GM10266 (cell line): Measurements from ENCODE around the gene POLD1.
"Not testable (repeated sequence)": the region's sequence is repeated elsewhere in the genome, so short reads cannot be mapped to it uniquely, and the experiment has no call there.

Source experiments
- DNase-seq: peaks from one replicate; pipeline ENCODE4 v3.0.0; 2012; ENCODE audit errors: extremely low spot score
- TF ChIP-seq, protein P1 (sequence below): IDR thresholded peaks from 2 replicates; pipeline ENCODE4 v1.5.1; 2012; ENCODE audit warnings: mild to moderate bottlenecking, low read depth; ENCODE audit not compliant: control insufficient read depth, insufficient read depth; ENCODE audit errors: missing control alignments

The POLD1 gene

DNA sequence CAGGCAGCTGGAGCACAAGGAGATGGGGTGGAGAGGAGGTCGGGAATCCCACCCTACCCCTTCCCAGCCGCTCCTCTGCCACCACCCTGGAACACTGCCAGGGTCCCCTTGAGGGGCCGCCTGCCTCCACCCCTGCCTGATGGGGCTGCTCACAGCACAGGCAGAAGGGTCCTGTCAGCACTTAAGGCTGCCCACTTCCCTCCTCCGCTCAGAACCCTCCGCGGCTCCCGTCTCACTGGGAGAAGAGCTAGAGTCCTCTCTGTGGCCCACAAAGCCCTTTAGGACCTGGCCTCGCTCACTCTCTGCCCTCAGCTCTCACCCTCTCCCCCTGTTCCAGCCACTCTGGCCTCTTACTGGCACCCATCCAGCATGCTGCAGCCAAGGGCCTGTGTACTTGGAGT is 3.4 kb upstream of the POLD1 start:
- TF ChIP-seq, protein P1, sequence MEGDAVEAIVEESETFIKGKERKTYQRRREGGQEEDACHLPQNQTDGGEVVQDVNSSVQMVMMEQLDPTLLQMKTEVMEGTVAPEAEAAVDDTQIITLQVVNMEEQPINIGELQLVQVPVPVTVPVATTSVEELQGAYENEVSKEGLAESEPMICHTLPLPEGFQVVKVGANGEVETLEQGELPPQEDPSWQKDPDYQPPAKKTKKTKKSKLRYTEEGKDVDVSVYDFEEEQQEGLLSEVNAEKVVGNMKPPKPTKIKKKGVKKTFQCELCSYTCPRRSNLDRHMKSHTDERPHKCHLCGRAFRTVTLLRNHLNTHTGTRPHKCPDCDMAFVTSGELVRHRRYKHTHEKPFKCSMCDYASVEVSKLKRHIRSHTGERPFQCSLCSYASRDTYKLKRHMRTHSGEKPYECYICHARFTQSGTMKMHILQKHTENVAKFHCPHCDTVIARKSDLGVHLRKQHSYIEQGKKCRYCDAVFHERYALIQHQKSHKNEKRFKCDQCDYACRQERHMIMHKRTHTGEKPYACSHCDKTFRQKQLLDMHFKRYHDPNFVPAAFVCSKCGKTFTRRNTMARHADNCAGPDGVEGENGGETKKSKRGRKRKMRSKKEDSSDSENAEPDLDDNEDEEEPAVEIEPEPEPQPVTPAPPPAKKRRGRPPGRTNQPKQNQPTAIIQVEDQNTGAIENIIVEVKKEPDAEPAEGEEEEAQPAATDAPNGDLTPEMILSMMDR, result no peak
- no peak for DNase-seq

DNA sequence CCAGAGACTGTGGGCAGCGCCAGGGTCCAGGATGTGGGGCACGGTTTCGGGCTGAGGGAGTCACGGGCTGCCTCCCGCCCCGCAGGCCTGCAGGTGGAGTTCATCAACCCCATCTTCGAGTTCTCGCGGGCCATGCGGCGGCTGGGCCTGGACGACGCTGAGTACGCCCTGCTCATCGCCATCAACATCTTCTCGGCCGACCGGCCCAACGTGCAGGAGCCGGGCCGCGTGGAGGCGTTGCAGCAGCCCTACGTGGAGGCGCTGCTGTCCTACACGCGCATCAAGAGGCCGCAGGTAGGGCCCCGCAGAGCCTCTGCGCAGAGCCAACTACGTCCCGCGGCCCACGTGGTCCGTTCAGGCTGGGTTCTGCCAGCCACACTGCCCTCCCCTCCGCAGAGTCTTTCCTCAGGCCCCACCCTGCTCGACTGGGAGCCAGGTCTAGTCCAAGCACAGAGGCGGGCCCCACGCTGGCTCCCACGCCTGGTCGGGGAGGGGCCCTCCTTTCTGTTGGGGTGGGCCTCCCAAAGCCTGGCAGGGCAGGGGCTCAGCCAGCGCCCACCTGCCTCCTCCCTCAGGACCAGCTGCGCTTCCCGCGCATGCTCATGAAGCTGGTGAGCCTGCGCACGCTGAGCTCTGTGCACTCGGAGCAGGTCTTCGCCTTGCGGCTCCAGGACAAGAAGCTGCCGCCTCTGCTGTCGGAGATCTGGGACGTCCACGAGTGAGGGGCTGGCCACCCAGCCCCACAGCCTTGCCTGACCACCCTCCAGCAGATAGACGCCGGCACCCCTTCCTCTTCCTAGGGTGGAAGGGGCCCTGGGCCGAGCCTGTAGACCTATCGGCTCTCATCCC is 2.0 kb upstream of the POLD1 start:
- no peak for DNase-seq
- TF ChIP-seq, protein P1, result no peak

DNA sequence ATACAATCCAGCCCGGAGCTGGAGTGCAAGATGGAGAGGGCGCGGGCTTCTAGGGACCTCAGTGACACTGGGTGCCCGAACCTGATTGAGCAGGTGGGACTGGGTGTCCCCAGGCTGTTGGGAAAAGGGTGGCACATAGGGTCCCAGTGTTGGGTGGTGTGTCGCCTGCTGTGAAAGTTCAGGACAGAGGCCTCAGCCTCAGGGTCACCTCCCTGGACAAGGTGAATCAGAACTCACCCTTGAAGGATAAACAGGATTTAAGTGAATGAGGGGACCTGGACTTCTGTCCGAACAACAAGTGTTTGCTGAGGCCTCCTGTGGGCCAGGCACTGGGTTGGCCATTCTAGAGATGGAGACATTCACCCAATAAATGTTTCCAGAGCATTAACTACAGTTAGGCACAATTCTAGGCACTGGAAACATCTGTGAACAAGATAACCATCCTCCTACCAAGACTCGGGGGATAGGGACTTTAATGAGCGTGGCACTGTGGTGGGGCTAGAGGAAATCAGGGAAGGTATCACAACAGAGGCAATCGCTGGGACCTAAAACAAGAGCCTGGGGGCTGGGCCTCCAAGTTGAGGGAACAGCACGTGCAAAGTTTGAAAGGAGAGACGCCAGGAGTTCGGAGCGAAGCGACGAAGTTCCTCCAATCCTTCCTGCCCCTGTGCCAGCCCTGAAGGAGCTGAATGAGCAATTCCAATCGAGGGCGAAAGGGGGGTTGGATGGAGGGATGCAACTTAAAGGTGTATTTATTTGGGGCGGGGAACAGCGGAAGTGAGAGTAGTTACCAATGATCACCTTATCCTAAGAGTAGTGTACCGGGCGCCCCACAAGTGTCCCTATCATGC is 921 bp upstream of the POLD1 start:
- TF ChIP-seq, protein P1, result no peak
- no peak for DNase-seq

DNA sequence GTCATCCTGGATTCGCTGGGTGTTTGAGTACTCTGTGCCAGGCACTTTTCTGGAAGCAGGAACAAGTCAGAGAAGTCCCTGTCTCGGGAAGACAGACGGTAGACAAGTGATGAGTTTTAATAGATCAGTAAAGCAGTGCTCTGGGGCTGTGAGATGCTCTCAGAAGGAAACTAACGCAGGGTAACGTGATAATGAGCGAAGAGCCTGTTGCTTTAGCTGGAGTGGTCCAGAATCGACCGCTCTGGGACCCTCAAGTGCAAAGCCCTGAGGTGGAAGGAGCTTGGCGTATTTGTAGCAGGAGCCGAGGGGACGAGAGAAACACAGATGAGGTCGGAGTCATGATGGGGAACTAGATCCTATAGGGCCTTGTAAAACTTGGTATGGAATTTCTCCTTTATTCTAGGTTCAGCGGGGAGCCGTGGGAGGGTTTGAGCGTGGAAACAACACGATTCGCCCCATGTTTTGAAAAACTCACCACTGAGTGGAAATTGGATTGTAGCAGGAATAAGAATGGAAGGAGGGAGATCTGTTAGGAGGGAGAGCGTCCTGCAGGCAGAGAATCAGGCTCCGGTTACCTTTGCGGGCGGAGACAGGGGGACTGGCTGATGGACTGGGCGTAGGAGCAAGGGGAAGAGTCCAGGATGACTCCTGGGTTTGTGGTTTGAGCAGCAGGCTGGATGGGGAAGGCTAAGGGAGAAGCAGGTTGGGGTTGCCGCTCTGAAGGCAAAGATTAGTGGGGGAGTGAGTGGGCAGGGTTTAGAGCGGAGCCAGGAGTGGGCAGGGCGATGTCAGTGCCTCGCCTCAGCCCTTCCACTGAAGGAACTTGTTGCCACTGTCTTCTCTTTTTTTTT is 763 bp downstream of the POLD1 start:
- DNase-seq, result peak; percentile 6

DNA sequence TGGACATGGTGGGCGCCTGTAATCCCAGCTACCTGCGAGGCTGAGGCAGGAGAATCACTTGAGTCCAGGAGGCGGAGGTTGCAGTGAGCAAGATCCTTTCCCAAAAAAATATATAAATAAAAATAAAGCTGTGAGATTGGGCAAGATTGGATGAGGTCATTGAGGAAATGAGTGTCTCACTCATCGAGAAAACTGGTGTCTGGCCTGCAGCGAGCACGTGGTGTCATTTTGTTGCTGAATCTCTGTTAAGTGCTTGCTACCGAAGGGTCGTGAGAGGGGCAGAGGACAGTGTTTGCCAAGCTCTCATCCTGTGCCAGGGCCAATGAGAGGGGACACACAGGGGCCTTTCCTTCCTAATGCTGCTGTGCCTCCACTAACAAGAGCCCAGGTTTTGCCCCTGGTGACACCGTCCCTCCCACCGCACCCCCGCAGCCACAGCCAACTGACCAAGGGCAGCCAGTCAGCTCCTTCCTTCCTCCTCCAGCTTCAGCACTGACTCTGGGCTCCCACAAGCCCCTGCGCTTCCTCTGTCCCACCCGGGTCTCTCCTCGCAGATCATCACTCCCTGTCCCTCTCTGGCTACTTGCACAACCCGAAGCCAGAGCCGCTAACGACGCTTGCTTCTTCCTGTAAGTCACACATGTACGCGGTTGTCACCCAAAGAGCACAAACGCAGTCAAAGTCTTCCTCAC is 3.2 kb downstream of the POLD1 start:
- TF ChIP-seq, protein P1, result no peak
- no peak for DNase-seq

More for the DNA sequence above, 763 bp downstream of the POLD1 start:
- TF ChIP-seq, protein P1, result no peak

DNA sequence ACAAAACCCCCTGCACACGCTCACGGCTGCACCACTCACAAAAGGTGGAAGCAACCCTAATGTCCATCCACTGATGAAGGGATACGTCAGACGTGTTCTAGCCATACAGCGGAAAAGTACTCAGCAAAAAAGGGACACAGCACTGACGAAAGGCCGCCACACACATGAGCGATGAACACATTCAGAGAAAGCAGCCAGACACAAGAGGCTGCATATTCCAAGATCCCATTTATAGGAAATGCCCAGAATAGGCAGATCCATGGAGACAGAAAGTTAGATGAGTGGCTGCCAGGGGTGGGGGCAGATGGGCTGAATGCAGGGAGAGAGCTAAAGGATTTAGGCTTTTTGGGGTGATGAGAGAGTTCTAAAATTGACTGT is 3.7 kb downstream of the POLD1 start:
- TF ChIP-seq, protein P1, result no peak
- DNase-seq, result no peak

DNA sequence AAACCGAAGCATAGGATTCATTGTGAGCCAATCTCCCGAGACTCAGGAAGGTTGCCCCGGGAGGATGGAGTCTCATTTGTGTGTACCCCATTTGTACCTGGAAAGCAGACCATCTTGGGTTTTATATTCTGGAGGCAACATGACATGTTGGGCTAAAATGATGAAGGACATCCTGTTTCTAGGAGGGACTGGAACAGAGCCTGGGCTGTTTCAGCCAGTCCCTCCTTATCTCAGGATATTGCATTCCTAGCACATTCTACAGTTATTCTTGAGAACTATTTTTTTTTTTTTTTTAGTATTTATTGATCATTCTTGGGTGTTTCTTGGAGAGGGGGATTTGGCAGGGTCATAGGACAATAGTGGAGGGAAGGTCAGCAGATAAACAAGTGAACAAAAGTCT is 6.1 kb downstream of the POLD1 start:
- not testable (repeated sequence) for DNase-seq

DNA sequence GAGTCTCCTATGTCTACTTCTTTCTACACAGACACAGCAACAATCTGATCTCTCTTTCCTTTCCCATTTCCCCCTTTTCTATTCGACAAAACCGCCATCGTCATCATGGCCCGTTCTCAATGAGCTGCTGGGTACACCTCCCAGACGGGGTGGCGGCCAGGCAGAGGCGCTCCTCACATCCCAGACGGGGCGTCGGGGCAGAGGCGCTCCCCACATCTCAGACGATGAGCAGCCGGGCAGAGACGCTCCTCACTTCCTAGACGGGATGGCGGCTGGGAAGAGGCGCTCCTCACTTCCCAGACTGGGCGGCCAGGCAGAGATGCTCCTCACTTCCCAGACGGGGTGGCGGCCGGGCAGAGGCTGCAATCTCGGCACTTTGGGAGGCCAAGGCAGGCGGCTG is 6.8 kb downstream of the POLD1 start:
- not testable (repeated sequence) for DNase-seq
